Neuronal stem cell (in vitro differentiated cells): Measurements from ENCODE around the gene PCDHA3.
A peak's percentile ranks its signal among the peaks of the same experiment; 100 is the strongest.
"Not testable (repeated sequence)": the region's sequence is repeated elsewhere in the genome, so short reads cannot be mapped to it uniquely, and the experiment has no call there.

ENCODE experiments used
- DNase-seq: peaks from one replicate; pipeline ENCODE4 v3.0.0-alpha.2; 2013; ENCODE audit warnings: low spot score
- H2AFZ ChIP-seq: one replicate; pipeline ENCODE4 v1.6.1; 2013; ENCODE audit warnings: mild to moderate bottlenecking, low read length, inconsistent platforms
- H2AK5ac ChIP-seq: 2 replicates; pipeline ENCODE4 v1.6.1; 2013; ENCODE audit warnings: low read depth, mild to moderate bottlenecking, inconsistent platforms, low read length, moderate library complexity, mixed read lengths
- H2BK120ac ChIP-seq: 2 replicates; pipeline ENCODE4 v1.6.1; 2013; ENCODE audit warnings: low read depth, mild to moderate bottlenecking, inconsistent platforms, low read length, moderate library complexity, mixed read lengths
- H2BK12ac ChIP-seq: one replicate; pipeline ENCODE4 v1.6.1; 2013; ENCODE audit warnings: low read length, inconsistent platforms
- H2BK15ac ChIP-seq: 2 replicates; pipeline ENCODE4 v1.6.1; 2013; ENCODE audit warnings: mild to moderate bottlenecking, low read length, inconsistent platforms, mixed read lengths
- H2BK5ac ChIP-seq: one replicate; pipeline ENCODE4 v1.6.1; 2013; ENCODE audit warnings: inconsistent platforms, mild to moderate bottlenecking, low read length, moderate library complexity
- H3K14ac ChIP-seq: one replicate; pipeline ENCODE4 v1.6.1; 2013; ENCODE audit warnings: low read length, inconsistent platforms
- H3K18ac ChIP-seq: 2 replicates; pipeline ENCODE4 v1.6.1; 2013; ENCODE audit warnings: low read length, inconsistent platforms
- H3K23ac ChIP-seq: 2 replicates; pipeline ENCODE4 v1.6.1; 2013; ENCODE audit warnings: low read depth, mild to moderate bottlenecking, mixed read lengths, low read length, inconsistent platforms; ENCODE audit not compliant: poor library complexity
- H3K27ac ChIP-seq: replicated peaks from 3 replicates; pipeline ENCODE4 v1.5.1; 2013; ENCODE audit warnings: low read length, inconsistent platforms
- H3K27me3 ChIP-seq, 3 experiments: 2 replicates each; pipeline ENCODE4 v1.6.1; 2013; ENCODE audit warnings: low read length in 3 of 3, mild to moderate bottlenecking in 2 of 3, inconsistent platforms in 1 of 3, low read depth in 1 of 3, mixed read lengths in 1 of 3, moderate library complexity in 1 of 3; ENCODE audit not compliant: control insufficient read depth in 3 of 3, insufficient read depth in 3 of 3
- H3K36me3 ChIP-seq, 2 donors: replicated peaks in 1 of 2; 2 replicates each; pipeline ENCODE4 v1.6.1; 2013; ENCODE audit warnings: low read length in 2 of 2; ENCODE audit not compliant: control insufficient read depth in 2 of 2, insufficient read depth in 2 of 2
- H3K4ac ChIP-seq: 2 replicates; pipeline ENCODE4 v1.6.1; 2013; ENCODE audit warnings: inconsistent platforms, mild to moderate bottlenecking, low read length, moderate library complexity
- H3K4me1 ChIP-seq, 2 donors: 1 replicate in 1 of 2; 2 replicates in 1 of 2; pipeline ENCODE4 v1.6.1; 2013; ENCODE audit warnings: low read length in 2 of 2, low read depth in 1 of 2; ENCODE audit not compliant: control insufficient read depth in 2 of 2, insufficient read depth in 1 of 2
- H3K4me2 ChIP-seq: one replicate; pipeline ENCODE4 v1.6.1; 2013; ENCODE audit warnings: mild to moderate bottlenecking, low read length, inconsistent platforms; ENCODE audit not compliant: insufficient read depth, poor library complexity, severe bottlenecking
- H3K4me3 ChIP-seq, 2 donors: 2 replicates each; pipeline ENCODE4 v1.5.1; 2013; ENCODE audit warnings: low read length in 2 of 2, mild to moderate bottlenecking in 2 of 2, inconsistent platforms in 1 of 2, moderate library complexity in 1 of 2
- H3K79me1 ChIP-seq: one replicate; pipeline ENCODE4 v1.6.1; 2013; ENCODE audit warnings: low read depth, mild to moderate bottlenecking, inconsistent platforms, low read length, moderate library complexity
- H3K9ac ChIP-seq: one replicate; pipeline ENCODE4 v1.6.1; 2013; ENCODE audit warnings: mild to moderate bottlenecking, low read depth, low read length, inconsistent platforms; ENCODE audit not compliant: poor library complexity
- H3K9me3 ChIP-seq, 2 donors: replicated peaks in 1 of 2; 2 replicates each; pipeline versions ENCODE3 to v1.6.1; 2013; ENCODE audit warnings: low read length in 2 of 2, mild to moderate bottlenecking in 2 of 2, inconsistent platforms in 1 of 2, low read depth in 1 of 2, mixed read lengths in 1 of 2, moderate library complexity in 1 of 2; ENCODE audit not compliant: control insufficient read depth in 2 of 2, insufficient read depth in 1 of 2
- H4K8ac ChIP-seq: one replicate; pipeline ENCODE4 v1.6.1; 2013; ENCODE audit warnings: low read depth, mild to moderate bottlenecking, inconsistent platforms, low read length, moderate library complexity
- H4K91ac ChIP-seq: one replicate; pipeline ENCODE4 v1.6.1; 2013; ENCODE audit warnings: low read length, low read depth, mild to moderate bottlenecking, inconsistent platforms; ENCODE audit not compliant: poor library complexity
- WGBS, 2 donors: extraction: QIAGEN DNeasy Blood & Tissue Kit; methylation state at CpG; one replicate each; pipeline ENCODE4 v1.1.7; 2013; ENCODE audit warnings: missing lambda C conversion rate in 2 of 2, mixed read lengths in 1 of 2; ENCODE audit not compliant: insufficient read length in 2 of 2, insufficient replicate concordance in 1 of 2; ENCODE audit errors: extremely low coverage in 2 of 2; 5-methylcytosine and 5-hydroxymethylcytosine counted together

The PCDHA3 gene

DNA sequence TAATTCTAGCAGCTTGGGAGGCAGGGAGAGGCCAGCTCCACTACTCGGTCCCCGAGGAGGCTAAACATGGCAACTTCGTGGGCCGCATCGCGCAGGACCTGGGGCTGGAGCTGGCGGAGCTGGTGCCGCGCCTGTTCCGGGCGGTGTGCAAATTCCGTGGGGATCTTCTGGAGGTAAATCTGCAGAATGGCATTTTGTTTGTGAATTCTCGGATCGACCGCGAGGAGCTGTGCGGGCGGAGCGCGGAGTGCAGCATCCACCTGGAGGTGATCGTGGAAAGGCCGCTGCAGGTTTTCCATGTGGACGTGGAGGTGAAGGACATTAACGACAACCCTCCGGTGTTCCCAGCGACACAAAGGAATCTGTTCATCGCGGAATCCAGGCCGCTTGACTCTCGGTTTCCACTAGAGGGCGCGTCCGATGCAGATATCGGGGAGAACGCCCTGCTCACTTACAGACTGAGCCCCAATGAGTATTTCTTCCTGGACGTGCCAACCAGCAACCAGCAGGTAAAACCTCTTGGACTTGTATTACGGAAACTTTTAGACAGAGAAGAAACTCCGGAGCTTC is 33.7 kb downstream of the PCDHA3 start:
- not testable (repeated sequence) for H3K18ac ChIP-seq, H3K4me3 ChIP-seq, H2BK5ac ChIP-seq, H3K79me1 ChIP-seq, H2AK5ac ChIP-seq, H4K91ac ChIP-seq, H3K4ac ChIP-seq, DNase-seq, H3K27me3 ChIP-seq, H3K14ac ChIP-seq, H3K27ac ChIP-seq, H2BK120ac ChIP-seq, H2BK12ac ChIP-seq, H3K4me2 ChIP-seq, H3K9ac ChIP-seq, H3K4me1 ChIP-seq, H3K23ac ChIP-seq, H2BK15ac ChIP-seq, H2AFZ ChIP-seq, H4K8ac ChIP-seq
- WGBS, 2 donors, result no CpG with 5 or more reads among the region's 38 CpGs
- Histone ChIP-seq H3K9me3 (peaks cover 16 to 74% of the 10 kb centered on the region in 2 donors), H3K36me3 (peaks cover 12 to 51% of the 10 kb centered on the region in 2 donors)

DNA sequence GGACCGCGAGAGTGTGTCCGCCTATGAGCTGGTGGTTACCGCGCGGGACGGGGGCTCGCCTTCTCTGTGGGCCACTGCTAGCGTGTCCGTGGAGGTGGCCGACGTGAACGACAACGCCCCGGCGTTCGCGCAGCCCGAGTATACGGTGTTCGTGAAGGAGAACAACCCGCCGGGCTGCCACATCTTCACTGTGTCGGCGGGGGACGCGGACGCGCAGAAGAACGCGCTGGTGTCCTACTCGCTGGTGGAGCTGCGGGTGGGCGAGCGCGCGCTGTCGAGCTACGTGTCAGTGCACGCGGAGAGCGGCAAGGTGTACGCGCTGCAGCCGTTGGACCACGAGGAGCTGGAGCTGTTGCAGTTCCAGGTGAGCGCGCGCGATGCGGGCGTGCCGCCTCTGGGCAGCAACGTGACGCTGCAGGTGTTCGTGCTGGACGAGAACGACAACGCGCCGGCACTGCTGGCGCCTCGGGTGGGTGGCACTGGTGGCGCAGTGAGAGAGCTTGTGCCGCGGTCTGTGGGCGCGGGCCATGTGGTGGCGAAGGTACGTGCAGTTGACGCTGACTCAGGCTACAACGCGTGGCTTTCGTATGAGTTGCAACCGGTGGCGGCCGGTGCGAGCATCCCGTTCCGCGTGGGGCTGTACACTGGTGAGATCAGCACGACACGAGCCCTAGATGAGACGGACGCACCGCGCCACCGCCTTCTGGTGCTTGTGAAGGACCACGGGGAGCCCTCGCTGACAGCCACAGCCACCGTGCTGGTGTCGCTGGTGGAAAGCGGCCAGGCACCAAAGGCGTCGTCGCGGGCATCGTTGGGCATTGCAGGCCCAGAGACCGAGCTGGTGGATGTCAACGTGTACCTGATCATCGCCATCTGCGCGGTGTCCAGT is 35.0 kb downstream of the PCDHA3 start:
- Histone ChIP-seq H2BK120ac (no peak overlapping the region), H2BK12ac (peak overlapping the region; percentile 22), H2BK15ac (no peak overlapping the region), H3K79me1 (peaks cover 3% of the 10 kb centered on the region), H2AFZ (no peak overlapping the region), H3K23ac (peak overlapping the region; percentile 95), H3K4me1 (no peaks in the 10 kb centered on the region), H3K4ac (no peak overlapping the region), H4K91ac (no peak overlapping the region), H3K36me3 (peaks cover 10 to 48% of the 10 kb centered on the region in 2 donors), H4K8ac (no peak overlapping the region), H3K14ac (peak overlapping the region; percentile 56), H2AK5ac (no peak overlapping the region), H3K18ac (no peak overlapping the region), H3K4me2 (no peak overlapping the region), H3K27ac (no peak overlapping the region), H3K4me3 (peak overlapping the region in 1 of 2 donors; percentile 68), H3K9ac (no peak overlapping the region), H3K27me3 (no peaks in the 10 kb centered on the region), H2BK5ac (no peak overlapping the region), H3K9me3 (peaks cover 10 to 70% of the 10 kb centered on the region in 2 donors)
- DNase-seq, result no peak
- no CpG with 5 or more reads among the region's 103 CpGs for WGBS, 2 donors

DNA sequence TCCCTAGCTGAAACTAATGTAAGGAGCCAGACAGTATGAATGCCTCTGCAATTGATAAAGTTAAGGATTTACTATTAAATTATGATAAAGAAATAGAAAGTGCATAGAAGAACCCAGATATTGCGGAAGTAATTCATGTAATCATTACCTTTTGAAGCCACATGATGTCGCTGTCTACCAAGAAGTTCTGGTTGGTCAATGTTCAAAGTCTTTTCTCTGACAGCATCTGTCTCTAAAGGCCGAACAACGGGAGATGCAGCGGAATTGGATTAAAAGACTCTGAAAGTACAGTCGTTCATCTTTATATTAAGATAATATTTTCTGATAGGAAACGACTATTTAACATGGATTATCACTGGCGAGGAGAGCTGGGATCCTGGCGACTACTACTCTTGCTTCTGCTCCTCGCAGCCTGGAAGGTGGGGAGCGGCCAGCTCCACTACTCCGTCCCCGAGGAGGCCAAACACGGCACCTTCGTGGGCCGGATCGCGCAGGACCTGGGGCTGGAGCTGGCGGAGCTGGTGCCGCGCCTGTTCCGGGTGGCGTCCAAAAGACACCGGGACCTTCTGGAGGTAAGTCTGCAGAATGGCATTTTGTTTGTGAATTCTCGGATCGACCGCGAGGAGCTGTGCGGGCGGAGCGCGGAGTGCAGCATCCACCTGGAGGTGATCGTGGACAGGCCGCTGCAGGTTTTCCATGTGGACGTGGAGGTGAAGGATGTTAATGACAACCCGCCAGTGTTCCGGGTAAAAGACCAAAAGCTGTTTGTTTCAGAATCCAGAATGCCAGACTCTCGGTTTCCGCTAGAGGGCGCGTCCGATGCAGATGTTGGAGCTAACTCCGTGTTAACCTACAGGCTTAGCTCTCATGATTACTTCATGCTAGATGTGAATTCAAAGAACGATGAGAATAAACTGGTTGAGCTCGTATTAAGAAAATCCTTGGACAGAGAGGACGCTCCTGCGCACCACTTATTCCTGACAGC is 40.4 kb downstream of the PCDHA3 start, which contains the start of gene PCDHA8:
PCDHA8 (plus strand) TSS at position 210 of the 985 bp plus-strand sequence; CDS start at position 345, 135 bp downstream.
- Histone ChIP-seq H3K9ac (no peak within 1 kb of the TSS), H2BK120ac (no peak within 1 kb of the TSS), H3K18ac (no peak within 1 kb of the TSS), H3K9me3 (peaks cover 4 to 53% of the 10 kb centered on the region in 2 donors), H3K23ac (no peak within 1 kb of the TSS), H3K14ac (no peak within 1 kb of the TSS), H3K4me2 (no peak within 1 kb of the TSS), H4K91ac (no peak within 1 kb of the TSS), H2BK15ac (no peak within 1 kb of the TSS), H3K4me3 (peak within 1 kb of the TSS; percentile 35 to 63), H3K36me3 (peaks cover under 1 to 21% of the 10 kb centered on the region in 2 donors), H3K79me1 (peaks cover under 1% of the 10 kb centered on the region), H3K4me1 (no peaks in the 10 kb centered on the region), H2AFZ (no peak within 1 kb of the TSS), H2BK12ac (no peak within 1 kb of the TSS), H2AK5ac (no peak within 1 kb of the TSS), H4K8ac (no peak within 1 kb of the TSS), H3K4ac (no peak within 1 kb of the TSS), H2BK5ac (no peak within 1 kb of the TSS), H3K27ac (no peak within 1 kb of the TSS), H3K27me3 (no peaks in the 10 kb centered on the region)
- no peak for DNase-seq
- WGBS, 2 donors, result no CpG with 5 or more reads among the region's 47 CpGs
